GM10248 (cell line): ENCODE data around the gene OBP2B.
"Not testable (repeated sequence)": the region's sequence is repeated elsewhere in the genome, so short reads cannot be mapped to it uniquely, and the experiment has no call there.

Experiments used
- CTCF ChIA-PET: fragments of 300-600 bp; sonication (Branson Sonifier 250); formaldehyde crosslinking; extraction: SDS; loops from one replicate; lab custom pipeline; 2021; ENCODE audit warnings: antibody characterized with exemption; lab: Yijun Ruan, JAX
- POLR2A ChIA-PET: fragments of 350-650 bp; sonication (Branson Sonifier 250); formaldehyde crosslinking; extraction: SDS; loops from one replicate; lab custom pipeline; 2020; ENCODE audit warnings: antibody characterized with exemption; lab: Yijun Ruan, JAX
- DNase-seq: peaks from one replicate; pipeline ENCODE4 v3.0.0; 2012; ENCODE audit errors: extremely low spot score
- TF ChIP-seq, protein P1 (sequence below): IDR thresholded peaks from 2 replicates; pipeline ENCODE4 v1.5.1; 2012; ENCODE audit warnings: mild to moderate bottlenecking, low read depth; ENCODE audit errors: extremely low read depth, missing control alignments, control extremely low read depth

Gene OBP2B

DNA sequence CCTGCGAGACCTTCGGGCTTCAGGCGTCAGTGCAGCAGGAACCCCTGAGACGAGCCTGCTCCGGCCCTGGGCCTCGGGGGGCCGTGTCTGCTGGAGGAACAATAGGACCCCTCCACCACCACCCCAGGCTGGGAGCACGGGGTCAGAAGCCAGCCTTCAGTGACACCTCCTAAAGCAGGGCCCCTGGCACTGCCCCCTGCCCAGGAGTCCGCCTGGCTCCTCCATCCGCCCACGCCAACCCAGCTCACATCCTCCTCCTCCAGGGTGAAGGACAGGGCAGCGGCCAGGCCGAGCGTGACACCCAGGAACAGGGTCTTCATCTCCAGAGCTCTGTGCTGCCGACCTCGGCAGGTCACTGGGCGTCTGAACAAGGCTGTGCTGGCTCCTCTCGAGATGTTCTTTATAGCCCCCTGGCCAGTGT lies at the start of gene OBP2B:
OBP2B (minus strand) TSS at position 371 of the 421 bp plus-strand sequence; CDS start at position 320, 51 bp downstream.
- CTCF ChIA-PET, DNase-seq, POLR2A ChIA-PET: not testable (repeated sequence)

DNA sequence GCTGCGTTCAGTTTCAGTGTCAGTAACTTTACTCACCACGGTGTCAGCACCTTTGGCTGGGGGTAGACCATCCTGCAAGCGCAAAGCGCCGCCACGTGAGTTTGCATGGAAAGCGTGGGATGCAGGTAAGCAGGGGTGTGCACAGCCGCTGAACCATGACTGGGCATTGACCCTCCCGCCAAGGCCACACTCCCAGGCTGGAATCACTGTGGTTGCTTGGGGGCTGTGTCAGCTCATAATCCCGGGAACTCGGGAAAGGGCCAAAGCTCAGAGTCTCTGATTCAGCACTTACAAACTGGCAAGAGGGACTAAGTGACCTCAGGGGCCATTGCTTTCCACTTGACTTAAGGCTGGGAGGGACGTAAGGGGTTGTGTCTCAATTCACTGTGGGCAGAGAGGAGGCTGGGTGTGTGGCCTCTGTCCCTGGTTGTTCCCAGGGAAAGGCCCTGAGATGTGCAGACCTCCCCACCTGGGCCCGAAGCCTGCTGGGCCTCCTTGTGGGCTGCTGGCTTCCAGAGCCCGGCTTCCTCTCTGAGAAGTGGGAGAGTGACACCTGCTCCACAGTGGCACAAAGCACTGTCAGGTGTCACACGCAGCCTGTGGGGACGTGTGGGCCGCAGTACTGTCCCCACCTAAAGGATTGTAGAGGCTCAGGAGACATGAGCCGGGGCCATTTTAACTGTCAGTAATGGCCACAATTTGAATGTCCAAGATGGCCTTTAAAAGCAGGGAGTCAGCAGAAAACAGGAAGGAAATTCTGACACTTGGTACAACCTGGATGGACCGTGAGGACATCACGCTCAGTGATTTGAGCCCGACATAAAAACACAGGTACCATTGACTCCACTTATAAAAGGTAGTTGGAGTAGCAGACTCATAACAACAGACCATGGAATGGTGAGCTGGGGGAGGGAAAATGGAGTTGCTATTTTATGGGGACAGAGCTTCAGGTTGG lies 49.3 kb upstream of the OBP2B start:
- DNase-seq: peak; percentile 12
- ChIA-PET POLR2A (no interaction called here), CTCF (interaction anchor here (1.3 to 3.2 kb wide), 2 partner anchors 19 kb away, joined by 3 to 12 read pairs; no protein-coding TSS in a partner anchor)
- TF ChIP-seq, protein P1, sequence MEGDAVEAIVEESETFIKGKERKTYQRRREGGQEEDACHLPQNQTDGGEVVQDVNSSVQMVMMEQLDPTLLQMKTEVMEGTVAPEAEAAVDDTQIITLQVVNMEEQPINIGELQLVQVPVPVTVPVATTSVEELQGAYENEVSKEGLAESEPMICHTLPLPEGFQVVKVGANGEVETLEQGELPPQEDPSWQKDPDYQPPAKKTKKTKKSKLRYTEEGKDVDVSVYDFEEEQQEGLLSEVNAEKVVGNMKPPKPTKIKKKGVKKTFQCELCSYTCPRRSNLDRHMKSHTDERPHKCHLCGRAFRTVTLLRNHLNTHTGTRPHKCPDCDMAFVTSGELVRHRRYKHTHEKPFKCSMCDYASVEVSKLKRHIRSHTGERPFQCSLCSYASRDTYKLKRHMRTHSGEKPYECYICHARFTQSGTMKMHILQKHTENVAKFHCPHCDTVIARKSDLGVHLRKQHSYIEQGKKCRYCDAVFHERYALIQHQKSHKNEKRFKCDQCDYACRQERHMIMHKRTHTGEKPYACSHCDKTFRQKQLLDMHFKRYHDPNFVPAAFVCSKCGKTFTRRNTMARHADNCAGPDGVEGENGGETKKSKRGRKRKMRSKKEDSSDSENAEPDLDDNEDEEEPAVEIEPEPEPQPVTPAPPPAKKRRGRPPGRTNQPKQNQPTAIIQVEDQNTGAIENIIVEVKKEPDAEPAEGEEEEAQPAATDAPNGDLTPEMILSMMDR: no peak

GRCh38 chr9:133257465-133257956 lies 48.5 kb upstream of the OBP2B start:
- TF ChIP-seq, protein P1: no peak
- peak; percentile 11 for DNase-seq
- POLR2A ChIA-PET: no interaction called here
- CTCF ChIA-PET: interaction anchor here (3.2 kb wide), 1 partner anchor 19 kb away, joined by 12 read pairs; no protein-coding TSS in a partner anchor

GRCh38 chr9:133256686-133257091 lies 47.6 kb upstream of the OBP2B start:
- DNase-seq: no peak
- ChIA-PET POLR2A (no interaction called here), CTCF (interaction anchor here (3.2 kb wide), 1 partner anchor 18 kb away, joined by 12 read pairs; no protein-coding TSS in a partner anchor)
- TF ChIP-seq, protein P1: no peak

DNA sequence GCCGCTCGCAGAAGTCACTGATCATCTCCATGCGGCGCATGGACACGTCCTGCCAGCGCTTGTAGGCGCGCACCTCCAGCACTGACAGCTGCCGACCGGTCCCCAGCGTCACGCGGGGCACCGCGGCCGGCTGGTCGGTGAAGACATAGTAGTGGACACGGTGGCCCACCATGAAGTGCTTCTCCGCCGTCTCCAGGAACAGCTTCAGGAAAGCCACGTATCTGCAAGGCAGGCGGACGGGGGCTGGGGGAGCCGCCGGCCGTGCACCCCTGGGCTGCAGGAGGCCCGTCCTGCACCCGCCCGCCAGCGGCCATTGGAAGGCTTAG lies 47.0 kb upstream of the OBP2B start:
- TF ChIP-seq, protein P1: no peak
- ChIA-PET CTCF (interaction anchor here (3.2 kb wide), 1 partner anchor 17 kb away, joined by 12 read pairs; no protein-coding TSS in a partner anchor), POLR2A (no interaction called here)
- no peak for DNase-seq

- ChIA-PET CTCF (interaction anchor here (3.2 kb wide), 1 partner anchor 17 kb away, joined by 12 read pairs; no protein-coding TSS in a partner anchor), POLR2A (no interaction called here)
- TF ChIP-seq, protein P1: no peak
- DNase-seq: no peak
Observed at GRCh38 chr9:133255371-133256135, 46.5 kb upstream of the OBP2B start.
